ENCODE data around the gene S100G.

DNA sequence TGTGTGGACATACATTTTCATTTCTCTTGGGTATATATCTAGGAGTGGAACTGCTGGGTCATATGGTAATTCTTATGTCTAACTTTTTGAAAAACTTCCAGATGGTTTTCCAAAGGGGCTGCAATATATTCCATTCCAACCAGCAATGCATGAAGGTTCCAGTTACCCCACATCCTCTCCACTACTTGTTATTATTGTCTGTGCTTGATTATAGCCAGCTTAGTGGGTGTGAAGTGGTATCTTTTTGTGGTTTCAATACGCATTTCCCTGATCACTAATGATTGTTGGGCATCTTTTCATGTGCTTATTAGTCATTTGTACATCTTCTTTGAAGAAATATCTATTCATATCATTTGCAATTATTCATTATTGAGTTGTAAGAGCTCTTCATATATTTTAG is 31.5 kb upstream of the S100G start:
- TF ChIP-seq, protein P1, sequence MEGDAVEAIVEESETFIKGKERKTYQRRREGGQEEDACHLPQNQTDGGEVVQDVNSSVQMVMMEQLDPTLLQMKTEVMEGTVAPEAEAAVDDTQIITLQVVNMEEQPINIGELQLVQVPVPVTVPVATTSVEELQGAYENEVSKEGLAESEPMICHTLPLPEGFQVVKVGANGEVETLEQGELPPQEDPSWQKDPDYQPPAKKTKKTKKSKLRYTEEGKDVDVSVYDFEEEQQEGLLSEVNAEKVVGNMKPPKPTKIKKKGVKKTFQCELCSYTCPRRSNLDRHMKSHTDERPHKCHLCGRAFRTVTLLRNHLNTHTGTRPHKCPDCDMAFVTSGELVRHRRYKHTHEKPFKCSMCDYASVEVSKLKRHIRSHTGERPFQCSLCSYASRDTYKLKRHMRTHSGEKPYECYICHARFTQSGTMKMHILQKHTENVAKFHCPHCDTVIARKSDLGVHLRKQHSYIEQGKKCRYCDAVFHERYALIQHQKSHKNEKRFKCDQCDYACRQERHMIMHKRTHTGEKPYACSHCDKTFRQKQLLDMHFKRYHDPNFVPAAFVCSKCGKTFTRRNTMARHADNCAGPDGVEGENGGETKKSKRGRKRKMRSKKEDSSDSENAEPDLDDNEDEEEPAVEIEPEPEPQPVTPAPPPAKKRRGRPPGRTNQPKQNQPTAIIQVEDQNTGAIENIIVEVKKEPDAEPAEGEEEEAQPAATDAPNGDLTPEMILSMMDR (IDR thresholded peaks at IDR 0.05): no peak
- TF ChIP-seq EP300 (IDR thresholded peaks at IDR 0.05; ENCODE audit: borderline replicate concordance in 1 of 2, low read depth in 1 of 2, low read length in 1 of 2) (no peak), FOXM1 (IDR thresholded peaks at IDR 0.05; ENCODE audit: low read depth) (no peak), RCOR1 (IDR thresholded peaks at IDR 0.05; ENCODE audit: low read length) (no peak)
- TF ChIP-seq, protein P2, sequence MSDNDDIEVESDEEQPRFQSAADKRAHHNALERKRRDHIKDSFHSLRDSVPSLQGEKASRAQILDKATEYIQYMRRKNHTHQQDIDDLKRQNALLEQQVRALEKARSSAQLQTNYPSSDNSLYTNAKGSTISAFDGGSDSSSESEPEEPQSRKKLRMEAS (IDR thresholded peaks at IDR 0.05; ENCODE audit: low read depth): no peak
- TF ChIP-seq, protein P3, sequence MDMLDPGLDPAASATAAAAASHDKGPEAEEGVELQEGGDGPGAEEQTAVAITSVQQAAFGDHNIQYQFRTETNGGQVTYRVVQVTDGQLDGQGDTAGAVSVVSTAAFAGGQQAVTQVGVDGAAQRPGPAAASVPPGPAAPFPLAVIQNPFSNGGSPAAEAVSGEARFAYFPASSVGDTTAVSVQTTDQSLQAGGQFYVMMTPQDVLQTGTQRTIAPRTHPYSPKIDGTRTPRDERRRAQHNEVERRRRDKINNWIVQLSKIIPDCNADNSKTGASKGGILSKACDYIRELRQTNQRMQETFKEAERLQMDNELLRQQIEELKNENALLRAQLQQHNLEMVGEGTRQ (IDR thresholded peaks at IDR 0.05; ENCODE audit: borderline replicate concordance, low read depth, low read length): no peak
